ENCODE measurements around the gene REN. TPM values are rescaled to one million over a fixed set of nuclear protein-coding genes. Genes with fewer than 3 reads are reported as not detected.

The REN gene
- total RNA-seq, 1 donor = not detected

- Histone ChIP-seq H3K4me3 (ENCODE audit: insufficient read depth, low read length) (no peak overlapping the region), H4K20me1 (ENCODE audit: insufficient read depth, low read length) (no peaks in the 10 kb centered on the region), H3K4me1 (ENCODE audit: insufficient read depth, low read length) (peaks cover 3% of the 10 kb centered on the region), H3K27me3 (ENCODE audit: insufficient read depth, low read length) (peaks cover 46% of the 10 kb centered on the region), H3K4me2 (ENCODE audit: insufficient read depth, low read length) (no peak overlapping the region), H3K9me3 (ENCODE audit: low read depth, low read length) (no peaks in the 10 kb centered on the region), H3K79me2 (ENCODE audit: insufficient read depth, low read length) (no peaks in the 10 kb centered on the region), H3K27ac (ENCODE audit: low read depth, low read length) (no peak overlapping the region), H2AFZ (ENCODE audit: low read length) (no peak overlapping the region), H3K36me3 (ENCODE audit: insufficient read depth, low read length) (no peaks in the 10 kb centered on the region)
- no peak for TF ChIP-seq CTCF (IDR thresholded peaks at IDR 0.05; ENCODE audit: extremely low read depth, low read depth, low read length)
- no peak for DNase-seq (ENCODE audit: insufficient read length, low spot score, missing footprints)
Measured at GRCh38 chr1:204203206-204203767, 37.1 kb upstream of the REN start.

- H3K4me3 ChIP-seq (ENCODE audit: insufficient read depth, low read length) = no peak overlapping the region
Measured at GRCh38 chr1:204202481-204202880, 36.3 kb upstream of the REN start.

GRCh38 chr1:204201348-204202040 lies 35.4 kb upstream of the REN start:
- no peak for TF ChIP-seq CTCF (IDR thresholded peaks at IDR 0.05; ENCODE audit: extremely low read depth, low read depth, low read length)
- no peak overlapping the region for H2AFZ ChIP-seq (ENCODE audit: low read length)
- no peak overlapping the region for H3K4me2 ChIP-seq (ENCODE audit: insufficient read depth, low read length)
- peaks cover 4% of the 10 kb centered on the region for H3K4me1 ChIP-seq (ENCODE audit: insufficient read depth, low read length)
- H3K27ac ChIP-seq (ENCODE audit: low read depth, low read length) = no peak overlapping the region
- no peaks in the 10 kb centered on the region for H3K9me3 ChIP-seq (ENCODE audit: low read depth, low read length)
- no peaks in the 10 kb centered on the region for H3K36me3 ChIP-seq (ENCODE audit: insufficient read depth, low read length)
- H3K79me2 ChIP-seq (ENCODE audit: insufficient read depth, low read length) = no peaks in the 10 kb centered on the region
- H3K27me3 ChIP-seq (ENCODE audit: insufficient read depth, low read length) = peaks cover 33% of the 10 kb centered on the region
- H3K4me3 ChIP-seq (ENCODE audit: insufficient read depth, low read length) = no peak overlapping the region
- DNase-seq (ENCODE audit: insufficient read length, low spot score, missing footprints) = no peak
- no peaks in the 10 kb centered on the region for H4K20me1 ChIP-seq (ENCODE audit: insufficient read depth, low read length)

More at GRCh38 chr1:204202481-204202880, 36.3 kb upstream of the REN start:
- Histone ChIP-seq H3K4me1 (ENCODE audit: insufficient read depth, low read length) (peaks cover 4% of the 10 kb centered on the region), H3K79me2 (ENCODE audit: insufficient read depth, low read length) (no peaks in the 10 kb centered on the region), H2AFZ (ENCODE audit: low read length) (no peak overlapping the region), H3K27ac (ENCODE audit: low read depth, low read length) (no peak overlapping the region), H3K4me2 (ENCODE audit: insufficient read depth, low read length) (no peak overlapping the region), H3K27me3 (ENCODE audit: insufficient read depth, low read length) (peaks cover 40% of the 10 kb centered on the region), H3K9me3 (ENCODE audit: low read depth, low read length) (no peaks in the 10 kb centered on the region), H4K20me1 (ENCODE audit: insufficient read depth, low read length) (no peaks in the 10 kb centered on the region), H3K36me3 (ENCODE audit: insufficient read depth, low read length) (no peaks in the 10 kb centered on the region)
- no peak for TF ChIP-seq CTCF (IDR thresholded peaks at IDR 0.05; ENCODE audit: extremely low read depth, low read depth, low read length)
- DNase-seq (ENCODE audit: insufficient read length, low spot score, missing footprints) = no peak

DNA sequence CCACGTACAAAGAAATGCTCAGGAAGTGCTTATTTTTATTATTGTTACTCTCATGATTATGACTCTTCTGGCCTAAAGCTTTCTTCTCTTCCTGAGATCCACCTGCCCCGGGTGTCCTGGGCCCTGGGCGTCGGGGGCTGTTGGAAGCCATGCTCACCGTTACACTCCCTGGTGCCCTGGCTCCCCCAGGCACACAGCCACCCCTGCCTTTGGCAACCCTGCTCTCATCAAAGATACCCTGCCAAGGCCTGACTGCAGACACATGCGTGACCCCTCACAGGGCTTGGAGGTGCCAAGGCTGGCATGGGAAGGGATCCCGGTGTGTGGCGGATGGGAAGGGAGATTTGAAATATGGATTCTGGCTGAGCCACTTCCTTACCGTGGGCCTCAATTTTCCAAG lies 33.4 kb upstream of the REN start:
- DNase-seq (ENCODE audit: insufficient read length, low spot score, missing footprints) = no peak
- Histone ChIP-seq H3K27me3 (ENCODE audit: insufficient read depth, low read length) (peaks cover 17% of the 10 kb centered on the region), H4K20me1 (ENCODE audit: insufficient read depth, low read length) (no peaks in the 10 kb centered on the region), H3K36me3 (ENCODE audit: insufficient read depth, low read length) (no peaks in the 10 kb centered on the region), H3K9me3 (ENCODE audit: low read depth, low read length) (no peaks in the 10 kb centered on the region), H3K4me1 (ENCODE audit: insufficient read depth, low read length) (peaks cover 9% of the 10 kb centered on the region), H3K4me3 (ENCODE audit: insufficient read depth, low read length) (no peak overlapping the region), H3K27ac (ENCODE audit: low read depth, low read length) (no peak overlapping the region), H3K79me2 (ENCODE audit: insufficient read depth, low read length) (no peaks in the 10 kb centered on the region), H3K4me2 (ENCODE audit: insufficient read depth, low read length) (no peak overlapping the region), H2AFZ (ENCODE audit: low read length) (no peak overlapping the region)
- no peak for TF ChIP-seq CTCF (IDR thresholded peaks at IDR 0.05; ENCODE audit: extremely low read depth, low read depth, low read length)

Data from osteoblast (primary cell).